PC-3 (cell line): ENCODE results near the gene SELENOI. TPM values are rescaled to one million over a fixed set of nuclear protein-coding genes. Genes with fewer than 3 reads are reported as not detected.

ENCODE experiments used
- ATAC-seq: fragments of 200-7000 bp; cut with Tn5 transposase; 2 replicates; pipeline ENCODE4 v1.9.1; 2020; ENCODE audit warnings: mild to moderate bottlenecking, moderate library complexity
- BruUV-seq: library from RNA; stranded (reverse); fragments of 400-500 nt; replicated peaks from 2 replicates; lab custom pipeline; 2021; lab: Mats Ljungman, UMichigan
- CTCF ChIA-PET: fragments of 300-600 bp; sonication (Branson Sonifier 250); formaldehyde crosslinking; loops from one replicate; lab custom pipeline; 2022; ENCODE audit warnings: antibody characterized with exemption; lab: Charles Lee
- POLR2A ChIA-PET: fragments of 300-600 bp; sonication (Branson Sonifier 250); formaldehyde crosslinking; loops from one replicate; lab custom pipeline; 2022; ENCODE audit warnings: antibody characterized with exemption; ENCODE audit not compliant: unreplicated experiment; lab: Charles Lee
- DNase-seq: peaks from one replicate; pipeline ENCODE4 v3.0.0-alpha.2; 2015
- H2AFZ ChIP-seq: fragments of 300-600 bp; sonication (generic); 2 replicates; pipeline ENCODE4 v1.6.0; 2016; ENCODE audit warnings: antibody characterized with exemption, low read length
- H3F3A ChIP-seq: fragments of 300-600 bp; sonication (generic); one replicate; pipeline ENCODE4 v1.6.0; 2017; ENCODE audit warnings: antibody characterized with exemption, low read length, control low read depth, mild to moderate bottlenecking; ENCODE audit not compliant: unreplicated experiment
- H3K27ac ChIP-seq: fragments of 300-600 bp; sonication (generic); 2 replicates; pipeline ENCODE4 v1.5.1; 2016; ENCODE audit warnings: mild to moderate bottlenecking, low read length
- H3K27me3 ChIP-seq: fragments of 300-600 bp; sonication (generic); 2 replicates; pipeline ENCODE4 v1.6.1; 2016; ENCODE audit warnings: low read length, mixed read lengths
- H3K36me3 ChIP-seq: fragments of 300-600 bp; sonication (generic); 2 replicates; pipeline ENCODE4 v1.6.1; 2016; ENCODE audit warnings: low read depth, mixed run types, low read length, mixed read lengths
- H3K4me1 ChIP-seq: fragments of 300-600 bp; sonication (generic); 2 replicates; pipeline ENCODE4 v1.5.1; 2016; ENCODE audit warnings: low read length; ENCODE audit not compliant: insufficient read depth
- H3K4me2 ChIP-seq: fragments of 300-600 bp; sonication (generic); 2 replicates; pipeline ENCODE4 v1.6.0; 2016; ENCODE audit warnings: low read length
- H3K4me3 ChIP-seq: fragments of 300-600 bp; sonication (generic); 2 replicates; pipeline ENCODE4 v1.5.1; 2016; ENCODE audit warnings: mild to moderate bottlenecking, low read length, mixed read lengths
- H3K79me2 ChIP-seq: fragments of 300-600 bp; sonication (generic); 2 replicates; pipeline ENCODE4 v1.6.1; 2017; ENCODE audit warnings: low read length, mixed read lengths
- H3K9ac ChIP-seq: fragments of 300-600 bp; sonication (generic); 2 replicates; pipeline ENCODE4 v1.6.0; 2016; ENCODE audit warnings: mild to moderate bottlenecking, low read length
- H3K9me2 ChIP-seq: fragments of 300-600 bp; sonication (generic); replicated peaks from 2 replicates; pipeline ENCODE4 v1.6.1; 2016; ENCODE audit warnings: mixed run types, low read length, mixed read lengths
- H3K9me3 ChIP-seq: fragments of 300-600 bp; sonication (generic); 2 replicates; pipeline ENCODE4 v1.6.1; 2016; ENCODE audit warnings: low read length, mixed read lengths
- H4K20me1 ChIP-seq: fragments of 300-600 bp; sonication (generic); 2 replicates; pipeline ENCODE4 v1.6.1; 2016; ENCODE audit warnings: low read length, mixed read lengths
- CTCF ChIP-seq: fragments of 300-600 bp; sonication (generic); conservative IDR thresholded peaks from 2 replicates; pipeline ENCODE4 v1.5.1; 2017; ENCODE audit warnings: antibody characterized with exemption, low read depth, mild to moderate bottlenecking, low read length
- EZH2 ChIP-seq: fragments of 300-600 bp; sonication (generic); IDR thresholded peaks from one replicate; pipeline ENCODE4 v1.6.1; 2017; ENCODE audit warnings: antibody characterized with exemption, mild to moderate bottlenecking, low read length; ENCODE audit not compliant: unreplicated experiment
- EZH2phosphoT487 ChIP-seq: fragments of 300-600 bp; sonication (generic); IDR thresholded peaks from 2 replicates; pipeline ENCODE4 v1.6.1; 2018; ENCODE audit warnings: mild to moderate bottlenecking, antibody characterized with exemption, low read length, borderline replicate concordance
- intact Hi-C: fragments of 100-400 bp; cut with micrococcal nuclease; formaldehyde crosslinking; loops from 2 replicates; pipeline ENCODE4 v1.9.0; 2023
- total RNA-seq: library from RNA; depleted of rRNA; stranded (reverse); fragments of >200 nt; gene quantifications from 2 replicates; pipeline ENCODE4 v1.2.3, GENCODE V29; 2014

Gene SELENOI
- total RNA-seq, 1 experiment from 2014 or later, result 22.3 TPM

- no peaks in the 10 kb centered on the region for H3K9me2 ChIP-seq
- no peaks in the 10 kb centered on the region for H3F3A ChIP-seq
- H3K79me2 ChIP-seq, result no peaks in the 10 kb centered on the region
- ATAC-seq (no peak), DNase-seq (no peak)
- no peaks in the 10 kb centered on the region for H3K36me3 ChIP-seq
- no peak overlapping the region for H3K9ac ChIP-seq
- H2AFZ ChIP-seq, result no peak overlapping the region
- no peaks in the 10 kb centered on the region for H3K4me1 ChIP-seq
- no peaks in the 10 kb centered on the region for H4K20me1 ChIP-seq
- no peak overlapping the region for H3K4me2 ChIP-seq
- TF ChIP-seq EZH2phosphoT487, result no peak
- TF ChIP-seq CTCF, result no peak
- TF ChIP-seq EZH2, result no peak
- H3K27me3 ChIP-seq, result no peaks in the 10 kb centered on the region
- no peaks in the 10 kb centered on the region for H3K9me3 ChIP-seq
- no peak overlapping the region for H3K27ac ChIP-seq
- intact Hi-C loops, result no loop called here
- CTCF ChIA-PET, result no interaction called here
- POLR2A ChIA-PET, result no interaction called here
- BruUV-seq, result no TSS peak
- no peak overlapping the region for H3K4me3 ChIP-seq
These were observed 78.3 kb downstream of the SELENOI start for GRCh38 chr2:26424221-26424620.

- H3K4me1 ChIP-seq, result no peaks in the 10 kb centered on the region
- H3K9me2 ChIP-seq, result no peaks in the 10 kb centered on the region
- no peaks in the 10 kb centered on the region for H3K9me3 ChIP-seq
- H3F3A ChIP-seq, result no peaks in the 10 kb centered on the region
- H3K9ac ChIP-seq, result no peak overlapping the region
- intact Hi-C loops, result no loop called here
- TF ChIP-seq EZH2phosphoT487 (no peak), EZH2 (no peak), CTCF (no peak)
- H3K27me3 ChIP-seq, result no peaks in the 10 kb centered on the region
- DNase-seq (no peak), ATAC-seq (no peak)
- H3K4me3 ChIP-seq, result no peak overlapping the region
- H4K20me1 ChIP-seq, result no peaks in the 10 kb centered on the region
- H3K4me2 ChIP-seq, result no peak overlapping the region
- CTCF ChIA-PET, result no interaction called here
- POLR2A ChIA-PET, result no interaction called here
- no peak overlapping the region for H2AFZ ChIP-seq
- no peaks in the 10 kb centered on the region for H3K79me2 ChIP-seq
- no TSS peak for BruUV-seq
- no peak overlapping the region for H3K27ac ChIP-seq
- no peaks in the 10 kb centered on the region for H3K36me3 ChIP-seq
These were observed 82.9 kb downstream of the SELENOI start for GRCh38 chr2:26428846-26429245.

- Histone ChIP-seq H3K4me2 (no peak overlapping the region), H3K4me3 (no peak overlapping the region), H2AFZ (no peak overlapping the region), H3K79me2 (no peaks in the 10 kb centered on the region), H3K4me1 (peaks cover 2% of the 10 kb centered on the region; the same call in 1 of the 2 replicates), H3K27me3 (no peaks in the 10 kb centered on the region), H3K9me2 (no peaks in the 10 kb centered on the region), H3K27ac (no peak overlapping the region), H3F3A (no peaks in the 10 kb centered on the region), H4K20me1 (no peaks in the 10 kb centered on the region), H3K9ac (no peak overlapping the region), H3K36me3 (no peaks in the 10 kb centered on the region), H3K9me3 (no peaks in the 10 kb centered on the region)
- no TSS peak for BruUV-seq
- CTCF ChIA-PET, result no interaction called here
- TF ChIP-seq EZH2, result no peak
- no peak for TF ChIP-seq EZH2phosphoT487
- no peak for TF ChIP-seq CTCF
- ATAC-seq (no peak), DNase-seq (peak; percentile 17)
- intact Hi-C loops, result no loop called here
- POLR2A ChIA-PET, result no interaction called here
These were observed 84.0 kb downstream of the SELENOI start for GRCh38 chr2:26429779-26430578.
